TTC549 (cell line): ENCODE data around the gene TERB1.
"Not testable (repeated sequence)": the region's sequence is repeated elsewhere in the genome, so short reads cannot be mapped to it uniquely, and the experiment has no call there.

Experiments used
- FAIRE-seq: peaks from 2 replicates; lab custom pipeline; 2012; peaks lifted over from hg19 to GRCh38; lab: Jason Lieb, UNC

Gene TERB1

DNA sequence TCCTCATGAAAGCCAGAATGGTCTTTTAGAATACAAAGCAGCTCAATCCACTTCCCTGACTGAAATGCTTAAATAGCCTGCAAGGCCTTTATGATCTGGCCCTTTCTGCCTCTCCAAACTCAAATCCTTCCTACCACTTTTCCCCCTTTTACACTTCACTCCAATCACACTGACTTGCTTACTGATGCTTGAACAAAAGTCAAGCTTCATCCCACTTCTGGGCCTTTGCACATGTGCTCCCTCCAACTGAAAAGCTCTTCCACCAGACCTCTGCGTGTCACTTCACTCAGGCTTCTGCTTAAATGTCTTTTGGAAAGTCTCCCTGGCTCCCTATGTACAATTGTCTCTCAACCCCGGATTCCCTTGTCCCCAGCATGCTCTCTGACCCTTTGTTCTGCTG is 13.3 kb upstream of the TERB1 start:
- FAIRE-seq: no peak

DNA sequence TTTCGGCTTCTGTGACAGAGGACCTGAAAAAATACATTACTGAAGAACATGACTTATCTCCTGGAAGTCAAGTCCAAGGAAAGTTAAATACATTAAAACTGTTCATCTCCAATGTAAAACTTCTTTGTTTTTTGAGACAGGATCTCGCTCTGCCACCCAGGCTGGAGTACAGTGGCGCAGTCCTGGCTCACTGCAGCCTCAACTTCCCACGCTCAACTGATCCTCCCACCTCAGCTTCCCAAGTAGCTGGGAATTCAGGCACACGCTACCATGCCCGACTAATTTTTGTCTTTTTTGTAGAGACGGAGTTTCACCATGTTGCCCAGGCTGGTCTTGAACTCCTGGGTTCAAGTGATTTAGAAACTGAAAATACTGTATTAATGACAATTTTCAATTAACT is 9.7 kb upstream of the TERB1 start:
- FAIRE-seq: no peak

DNA sequence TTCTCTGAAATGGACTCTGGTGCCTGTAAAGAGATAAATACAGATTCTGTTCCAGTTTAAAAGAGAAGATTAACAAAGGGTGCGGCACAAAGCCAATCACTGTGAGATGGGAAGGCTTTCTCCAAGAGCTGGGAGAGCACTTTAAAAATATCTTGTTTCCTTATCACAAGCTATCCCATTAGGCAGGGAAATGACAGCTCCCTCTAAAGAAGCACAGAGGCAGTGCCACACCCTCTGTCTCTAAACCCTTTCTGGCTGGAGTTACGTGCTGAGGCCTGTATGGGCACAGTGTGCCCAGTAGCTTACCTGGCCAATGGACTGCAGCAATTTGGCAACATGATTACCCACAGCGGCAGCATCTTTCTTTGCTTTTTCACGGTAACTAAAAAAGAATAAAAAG is 9.0 kb upstream of the TERB1 start:
- no peak for FAIRE-seq

DNA sequence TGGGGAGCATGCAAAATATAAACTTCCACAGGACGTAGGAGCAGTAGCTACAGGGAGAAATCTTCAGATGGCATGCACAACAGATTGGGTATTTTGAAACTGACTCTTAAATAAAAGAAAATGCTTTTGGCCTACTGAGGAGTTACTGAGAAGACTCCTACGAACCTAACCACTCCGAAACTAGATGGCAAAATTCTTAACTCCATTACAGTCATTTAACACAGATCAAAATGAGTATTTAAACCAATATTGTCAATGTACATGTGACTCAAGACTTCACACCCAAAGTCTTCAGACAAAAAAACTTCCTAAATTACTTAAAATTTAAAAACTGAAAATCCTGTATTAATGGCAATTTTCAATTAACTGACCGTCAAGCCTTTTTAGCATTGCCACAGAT is 8.4 kb upstream of the TERB1 start:
- FAIRE-seq: no peak

DNA sequence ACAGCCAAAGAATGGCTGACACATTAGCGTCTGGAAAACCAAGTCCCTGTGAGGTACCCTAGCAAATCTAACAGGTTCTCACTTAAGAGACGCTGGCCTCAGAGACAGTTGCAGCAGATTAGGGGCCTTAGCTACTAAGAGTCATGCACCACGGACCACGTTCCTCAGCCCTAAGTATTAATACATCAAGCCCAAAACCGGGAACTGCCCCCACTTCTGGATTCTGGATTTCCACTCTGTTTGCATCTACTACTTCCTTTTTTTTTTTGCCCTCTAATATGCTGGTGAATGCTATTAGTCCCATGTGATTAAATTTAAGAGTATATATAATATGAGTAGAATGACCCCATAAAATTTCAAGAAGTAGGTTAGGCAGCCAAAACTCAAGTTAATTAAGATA is 775 bp upstream of the TERB1 start:
- no peak for FAIRE-seq

DNA sequence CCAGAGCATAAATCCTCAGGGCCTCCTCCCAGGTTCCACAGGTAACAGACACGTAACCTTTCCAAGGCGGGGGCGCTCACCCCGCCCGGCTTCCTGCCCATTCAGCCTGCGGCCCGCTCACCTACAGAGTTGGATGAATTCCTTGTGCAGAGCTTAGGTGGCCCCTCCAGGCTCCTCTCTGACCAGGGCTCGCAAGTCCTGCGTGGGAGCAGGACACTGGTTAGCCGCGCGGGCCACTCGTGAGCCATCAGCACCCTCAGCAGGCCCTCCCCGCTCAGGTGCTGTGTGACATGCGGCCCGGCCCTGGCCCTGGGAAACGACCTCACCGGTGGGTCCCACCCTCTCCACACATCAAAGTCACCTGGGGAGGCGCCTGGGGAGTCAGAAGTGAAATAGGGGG is 528 bp downstream of the TERB1 start:
- no peak for FAIRE-seq

DNA sequence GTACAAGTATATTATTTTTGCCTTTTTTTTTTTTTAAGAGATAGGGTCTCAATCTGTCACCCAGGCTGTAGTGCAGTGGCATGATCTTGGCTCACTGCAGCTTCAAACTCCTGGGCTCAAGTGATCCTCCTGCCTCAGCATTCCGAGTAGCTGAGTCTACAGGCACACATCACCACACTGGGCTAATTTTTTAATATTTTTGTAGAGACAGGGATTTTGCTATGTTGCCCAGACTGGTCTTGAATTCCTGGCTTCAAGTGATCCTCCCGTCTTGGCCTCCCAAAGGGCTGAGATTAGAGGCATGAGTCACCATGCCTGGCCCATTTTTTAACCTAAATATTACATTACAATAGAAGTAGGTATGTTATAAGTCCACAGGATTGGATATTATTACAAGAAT is 3.2 kb downstream of the TERB1 start:
- no peak for FAIRE-seq

DNA sequence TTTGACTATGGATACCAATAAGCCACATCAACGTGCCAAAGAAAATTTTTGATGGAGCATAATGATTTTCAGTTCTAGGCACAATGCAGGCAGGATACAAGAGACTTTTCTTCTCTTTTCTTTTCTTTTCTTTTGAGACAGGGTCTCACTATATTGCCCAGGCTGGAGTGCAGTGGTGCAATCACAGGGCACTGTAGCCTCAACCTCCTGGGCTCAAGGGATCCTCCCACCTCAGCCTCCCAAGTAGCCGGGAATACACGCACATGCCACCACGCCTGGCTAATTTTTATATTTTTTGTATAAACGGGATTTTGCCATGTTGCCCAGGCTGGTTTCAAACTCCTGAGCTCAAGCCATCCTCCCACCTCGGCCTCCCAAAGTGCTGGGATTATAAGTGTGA is 7.4 kb downstream of the TERB1 start:
- FAIRE-seq: not testable (repeated sequence)

DNA sequence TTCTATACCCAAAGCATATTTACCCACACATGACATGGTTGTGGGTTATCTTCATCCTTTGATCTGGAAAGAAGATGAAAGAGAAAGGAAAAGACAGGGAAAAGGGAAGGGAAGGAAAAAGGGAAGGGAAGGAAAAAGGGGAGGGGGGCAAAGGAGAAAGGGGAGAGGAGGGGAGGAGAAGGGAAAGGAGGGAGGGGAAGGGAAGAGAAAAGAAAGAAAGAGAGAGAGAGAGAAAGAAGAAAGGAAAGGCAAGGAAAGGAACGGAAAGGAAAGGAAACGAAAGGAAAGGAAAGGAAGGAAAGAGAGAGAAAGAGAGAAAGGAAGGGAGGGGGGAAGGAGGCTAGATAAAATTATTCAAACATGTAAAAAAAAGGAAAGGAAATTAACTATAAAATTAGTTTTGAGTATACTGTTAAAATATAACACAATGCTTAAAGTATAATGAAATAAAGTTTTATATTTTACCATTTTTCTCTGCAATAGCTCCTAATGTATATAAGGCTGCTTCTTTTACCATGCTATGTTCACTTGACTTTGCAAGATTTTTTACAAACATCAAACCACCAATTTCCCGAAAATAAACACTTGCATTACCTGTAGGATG is 11.2 kb downstream of the TERB1 start:
- no peak for FAIRE-seq

DNA sequence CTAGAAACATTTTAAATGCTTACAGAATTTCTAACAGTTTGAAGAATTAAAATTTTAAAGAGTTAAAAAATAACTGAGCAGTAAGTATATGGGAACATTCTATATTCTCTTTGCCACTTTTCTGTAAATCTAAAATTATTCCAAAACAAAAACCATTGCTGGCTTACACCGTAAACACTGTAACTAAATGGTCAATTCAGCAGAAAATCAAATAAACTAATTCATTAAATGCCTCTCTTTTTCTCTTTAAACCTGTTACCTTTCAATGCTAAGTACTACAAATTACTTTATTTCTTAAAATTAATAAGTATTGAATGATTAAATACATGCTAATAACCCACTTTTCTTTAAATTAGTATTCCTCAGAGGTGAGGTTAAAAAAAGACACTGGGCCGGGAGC is 14.0 kb downstream of the TERB1 start:
- FAIRE-seq: no peak

DNA sequence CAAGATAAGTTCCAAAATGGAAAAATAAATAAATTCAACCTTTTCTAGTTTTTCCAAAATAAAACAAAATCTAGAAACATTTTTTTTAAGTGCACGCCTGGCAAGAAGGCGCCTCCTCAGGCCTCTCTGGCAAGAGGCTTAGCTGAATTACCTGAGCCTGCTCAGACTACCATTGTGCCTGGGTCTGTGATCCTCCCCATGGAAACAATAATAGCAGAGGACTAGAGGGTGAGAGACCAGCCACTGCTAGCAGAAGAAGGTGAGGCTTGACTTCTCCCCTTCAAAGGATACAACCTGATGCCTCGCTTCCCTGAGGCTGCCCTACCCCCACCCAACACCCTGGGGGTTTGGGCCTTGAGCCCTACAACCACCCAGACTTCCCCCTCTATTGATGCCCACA is 14.8 kb downstream of the TERB1 start:
- FAIRE-seq: no peak

DNA sequence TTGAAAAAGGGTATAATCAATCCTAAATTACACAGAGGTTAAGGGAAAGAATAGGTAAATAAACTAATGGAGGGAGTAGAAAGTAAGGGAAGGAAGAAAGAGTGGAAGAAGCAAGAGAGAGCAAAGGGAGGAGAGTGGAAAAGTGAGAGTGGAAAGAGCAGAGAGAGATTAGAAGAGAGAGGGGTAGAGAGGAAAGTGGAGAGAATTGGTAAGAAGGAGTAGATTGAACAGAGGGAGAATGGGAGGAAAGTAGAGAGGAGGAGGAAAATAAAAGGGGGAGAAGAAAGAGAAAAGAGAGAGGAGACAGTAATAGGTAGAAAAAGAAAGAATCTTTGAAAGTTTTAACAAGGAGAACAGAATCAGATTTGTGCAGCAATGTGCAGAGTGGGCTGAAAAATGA is 24.9 kb downstream of the TERB1 start:
- FAIRE-seq: no peak

DNA sequence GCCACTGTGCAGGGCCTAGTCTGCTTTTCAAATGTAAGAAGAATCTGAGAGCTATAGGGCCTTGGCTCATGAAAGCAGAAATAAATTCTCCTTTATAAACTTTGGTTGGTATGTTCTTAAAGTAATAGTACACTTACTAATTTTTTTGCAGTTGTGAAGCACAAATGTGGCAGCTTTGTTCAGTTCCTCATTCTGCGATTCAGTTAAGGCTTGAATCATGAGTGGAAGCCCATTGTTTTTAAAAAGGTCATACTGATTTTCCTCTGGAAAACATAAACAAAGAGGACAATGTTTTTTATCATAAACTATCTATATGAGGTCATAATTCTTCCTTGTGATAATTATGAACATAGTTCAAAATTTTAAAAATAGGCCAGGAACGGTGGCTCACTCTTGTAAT is 26.4 kb downstream of the TERB1 start:
- FAIRE-seq: no peak

DNA sequence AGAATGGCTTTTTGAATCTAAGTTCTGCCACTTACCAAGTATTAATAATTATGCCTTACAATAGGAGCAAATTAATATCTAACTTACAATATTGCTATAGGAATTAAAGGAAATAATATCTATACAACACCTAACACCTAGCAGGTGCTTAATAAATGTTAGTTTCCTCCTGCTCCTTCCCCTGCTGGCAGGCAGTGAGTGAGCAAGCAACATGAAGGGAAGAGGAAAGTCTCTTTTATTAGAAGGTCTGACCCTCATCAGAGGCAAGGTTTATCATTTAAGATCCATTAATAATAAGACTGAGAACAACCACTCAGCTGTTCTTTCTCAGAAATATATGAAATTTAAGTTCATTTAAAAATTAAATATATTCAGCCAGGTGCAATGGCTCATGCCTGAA is 43.3 kb downstream of the TERB1 start:
- FAIRE-seq: no peak

DNA sequence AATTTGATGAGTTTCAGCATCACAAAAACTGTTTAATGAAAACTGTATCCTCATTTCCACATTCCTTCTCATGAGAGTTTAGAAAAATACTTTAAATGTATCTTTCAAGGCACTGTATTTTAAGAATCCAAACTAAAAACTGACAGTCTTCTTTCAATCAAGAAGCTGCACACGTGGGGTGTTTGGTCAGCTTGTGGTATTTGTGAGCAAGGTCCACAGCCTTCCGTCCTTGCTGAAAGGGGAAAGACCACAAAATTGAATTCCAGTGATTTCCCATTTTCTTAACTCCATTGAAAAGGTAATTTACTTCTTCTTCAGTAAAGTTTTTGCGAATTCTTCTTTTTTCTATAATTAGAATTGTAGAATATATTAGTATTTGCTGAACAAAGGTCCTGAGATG is 46.6 kb downstream of the TERB1 start:
- FAIRE-seq: no peak

DNA sequence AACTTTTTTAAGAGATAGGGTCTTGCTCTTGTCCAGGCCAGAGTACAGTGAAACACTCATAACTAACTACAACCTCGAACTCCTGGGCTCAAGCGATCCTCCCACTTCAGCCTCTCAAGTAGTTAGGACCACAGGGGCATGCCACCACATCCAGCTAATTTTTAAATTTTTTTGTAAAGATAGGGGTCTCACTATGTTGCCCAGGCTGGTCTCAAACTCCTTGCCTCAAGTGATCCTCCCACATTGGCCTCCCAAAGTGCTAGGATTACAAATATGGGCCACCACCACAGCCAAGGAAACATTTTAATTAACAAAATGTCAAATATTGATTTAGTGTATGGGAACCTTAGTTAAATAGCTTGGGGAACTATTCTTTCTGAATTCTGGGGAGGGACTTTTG is 47.2 kb downstream of the TERB1 start:
- FAIRE-seq: no peak

DNA sequence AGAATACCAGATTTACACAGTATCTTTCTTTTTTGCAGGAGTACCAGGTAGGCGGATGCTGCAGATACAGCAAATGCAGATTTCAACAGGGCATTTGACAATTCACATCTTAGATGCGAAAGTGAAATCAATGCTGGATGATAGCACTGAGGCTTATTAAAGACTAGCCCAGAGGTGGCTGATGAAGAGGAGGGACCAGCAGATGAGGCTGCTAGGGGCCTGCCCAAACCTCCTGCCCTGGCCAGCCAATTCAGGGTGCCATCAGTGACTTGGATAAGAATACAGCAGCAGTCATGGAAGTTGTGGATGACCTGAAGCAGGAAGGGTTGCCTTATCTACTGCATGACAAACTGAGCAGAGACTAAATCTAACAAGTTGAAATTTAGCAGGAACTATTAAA is 48.4 kb downstream of the TERB1 start:
- FAIRE-seq: no peak

DNA sequence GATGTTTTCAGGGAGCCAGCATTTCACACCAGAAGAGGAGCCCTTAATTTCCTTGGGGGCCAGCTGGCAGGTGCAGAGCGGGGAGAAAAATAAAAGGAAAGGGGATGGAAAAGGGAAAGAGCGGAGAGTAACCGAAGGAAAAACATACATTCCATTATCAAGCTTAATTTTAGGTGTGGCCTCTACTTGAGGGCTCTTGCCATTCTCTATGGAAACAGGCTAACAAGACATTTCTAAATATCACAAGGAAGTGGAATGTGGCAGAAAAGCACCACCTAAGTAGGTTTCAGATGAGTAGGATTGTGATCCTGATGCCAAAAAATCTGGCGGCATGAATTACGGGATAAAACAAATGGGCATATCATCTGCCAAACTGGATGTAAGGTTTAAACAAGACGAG is 49.0 kb downstream of the TERB1 start:
- FAIRE-seq: no peak

DNA sequence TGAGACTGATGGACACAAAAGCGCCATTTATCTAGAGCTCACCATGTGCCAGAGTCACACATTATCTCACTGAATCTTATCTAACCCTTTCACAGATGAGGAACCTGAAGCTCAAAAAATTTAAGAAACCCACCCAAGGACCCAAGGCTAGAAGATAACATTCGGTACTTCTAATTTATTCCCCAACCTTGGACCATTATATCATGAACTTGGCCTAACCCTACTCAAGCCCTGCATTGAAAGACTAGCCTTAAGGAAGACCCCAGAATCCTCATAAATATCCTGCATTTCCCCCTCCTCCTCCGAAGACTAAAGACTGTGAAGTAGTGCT is 49.4 kb downstream of the TERB1 start:
- no peak for FAIRE-seq

DNA sequence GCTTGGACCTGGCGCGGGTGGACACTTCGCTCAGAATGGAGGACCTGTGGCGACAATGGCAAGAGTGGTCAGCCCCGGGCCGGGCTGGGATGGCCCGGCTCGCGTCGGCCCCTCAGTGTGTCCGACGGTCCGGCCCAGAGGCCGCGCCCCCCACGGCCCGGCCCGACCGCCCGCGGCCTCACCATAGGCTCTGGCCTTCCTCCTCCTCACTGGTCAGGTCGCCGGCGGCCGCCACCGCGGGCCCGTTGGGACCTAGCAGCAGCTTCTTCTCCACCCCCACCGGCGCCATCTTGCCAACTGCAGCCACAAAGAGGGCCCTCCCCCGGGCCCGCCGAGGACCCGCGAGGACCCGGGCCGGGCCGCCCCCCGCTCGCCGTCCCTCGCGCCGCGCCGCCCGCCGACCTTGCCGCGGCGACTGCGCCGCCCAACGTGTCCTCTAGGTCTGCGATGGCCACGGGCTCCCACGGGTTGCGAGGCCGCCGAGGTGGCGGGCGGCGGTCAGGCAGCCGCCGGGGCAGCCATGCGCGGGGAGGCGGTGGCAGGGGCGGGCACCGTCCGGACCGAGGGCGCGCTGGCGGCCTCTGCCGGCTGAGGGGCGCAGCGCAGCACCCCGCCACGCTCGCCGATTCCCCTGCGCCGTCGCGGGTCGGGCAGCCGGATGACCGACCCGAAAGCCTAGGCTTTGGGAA is 49.9 kb downstream of the TERB1 start, which contains the start of gene DYNC1LI2:
DYNC1LI2 (minus strand) TSS at position 307 of the 689 bp plus-strand sequence; CDS start at position 289, 18 bp downstream.
- no peak for FAIRE-seq

DNA sequence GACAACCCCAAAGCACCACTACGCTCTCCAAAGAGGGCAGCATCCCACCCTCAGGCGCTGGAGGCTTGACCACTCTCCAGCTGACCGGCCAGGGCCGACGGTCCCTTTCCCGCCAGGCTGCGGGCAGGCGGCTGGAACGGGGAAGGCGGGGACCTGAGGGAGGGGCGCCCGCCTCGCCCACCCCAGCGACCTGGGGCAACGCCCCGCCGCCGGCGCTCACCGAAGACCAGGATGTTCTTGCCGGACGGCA is 50.4 kb downstream of the TERB1 start:
- no peak for FAIRE-seq

DNA sequence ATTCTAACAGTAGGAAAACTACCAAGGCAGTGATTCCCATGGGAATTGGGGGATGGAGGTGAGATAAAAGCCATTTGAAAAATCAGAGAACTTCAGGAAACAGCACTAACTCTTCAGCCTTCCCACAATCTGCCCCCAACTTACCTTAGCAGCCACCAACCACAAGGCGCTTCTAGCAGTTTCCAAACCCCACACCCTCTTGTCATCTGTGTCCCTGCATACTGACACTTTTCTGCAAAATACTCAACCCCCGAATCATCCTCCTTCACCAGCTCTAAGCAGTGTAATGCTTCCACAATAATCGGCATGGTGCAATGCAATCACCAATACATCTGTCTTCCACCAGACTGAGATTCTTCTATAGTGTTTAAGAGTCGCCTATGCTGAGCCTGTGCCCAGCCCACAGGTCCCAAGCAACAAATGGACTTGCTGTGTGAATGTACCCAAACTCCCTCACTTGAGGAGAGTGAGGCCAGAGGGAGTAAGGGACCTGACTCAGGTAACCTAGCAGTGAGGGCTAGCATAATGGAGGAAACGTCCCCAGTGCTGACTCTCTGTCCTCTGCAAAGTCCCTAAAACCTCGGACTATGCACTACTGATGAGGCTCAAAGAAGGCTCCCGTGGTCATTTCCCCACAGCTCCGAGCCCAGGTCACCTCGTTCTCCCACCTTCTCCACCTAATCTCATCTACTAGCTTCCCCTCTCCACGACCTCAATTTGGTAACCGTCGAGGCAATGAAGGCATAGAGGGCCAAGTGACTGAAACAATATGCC is 50.9 kb downstream of the TERB1 start:
- no peak for FAIRE-seq

DNA sequence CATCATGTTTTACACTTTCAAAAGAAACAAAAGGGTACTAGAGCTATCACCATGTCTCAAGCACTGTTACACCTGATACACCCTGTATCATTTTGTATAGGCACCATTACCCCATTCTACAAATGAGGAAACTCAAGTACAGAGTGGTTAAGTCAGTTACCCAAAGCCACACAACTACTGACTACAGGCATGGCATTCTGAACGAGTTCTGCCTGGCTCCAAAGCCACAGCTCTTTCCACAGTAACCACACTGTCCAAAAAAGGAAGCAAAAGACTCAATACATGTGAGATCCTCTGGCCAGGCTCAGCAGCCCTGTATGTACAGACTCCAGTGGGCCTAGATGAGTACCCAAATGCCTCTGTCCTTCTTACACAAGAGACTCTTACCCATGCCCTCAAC is 54.7 kb downstream of the TERB1 start:
- FAIRE-seq: no peak

DNA sequence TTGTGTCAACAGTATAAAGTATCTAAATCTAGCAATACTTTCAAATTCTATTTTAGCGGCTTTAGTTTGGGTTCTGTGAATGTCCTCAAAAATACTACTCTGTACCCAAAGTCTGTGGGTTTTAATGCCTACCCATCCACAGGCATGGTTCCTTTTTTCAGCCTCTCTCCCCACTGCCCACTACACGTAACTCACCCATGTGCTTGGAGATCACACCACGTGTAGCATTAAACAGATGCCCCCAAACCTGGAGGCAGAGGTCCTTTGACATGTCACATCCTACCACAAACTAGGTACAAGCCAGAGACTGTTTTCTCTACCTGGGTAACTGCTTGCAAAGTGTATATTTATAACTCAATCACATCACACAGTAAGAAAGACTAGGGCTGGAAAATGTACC is 55.3 kb downstream of the TERB1 start:
- FAIRE-seq: no peak
